Right lobe of liver (tissue), 4 donors: ENCODE data around the gene IMMT.

Experiments used
- CTCF ChIP-seq, 4 donors: fragments of 200-600 bp in 3 of 4; fragments of 450-650 bp in 1 of 4; IDR thresholded peaks; one replicate each; pipeline versions ENCODE4 v1.5.1 to v1.8.0; 2016 to 2022; ENCODE audit warnings: antibody characterized with exemption in 4 of 4, mild to moderate bottlenecking in 2 of 4
- POLR2A ChIP-seq: fragments of 450-650 bp; IDR thresholded peaks from one replicate; pipeline ENCODE4 v1.6.1; 2017; ENCODE audit warnings: antibody characterized with exemption, mild to moderate bottlenecking
- donor health status: DM: no; HTN: no; CAD: no.
- donor health status: DM: no; HTN: no; CAD: no.
- donor health status: DM: no; HTN: yes; CAD: no.

- no peak for TF ChIP-seq CTCF (IDR thresholded peaks at IDR 0.05)
- no peak for TF ChIP-seq POLR2A
These were observed 89.9 kb downstream of the IMMT start, which contains the start of gene POLR1A for GRCh38 chr2:86105252-86105968.
